ENCODE data around the gene KCNK1. TPM values are rescaled to one million over a fixed set of nuclear protein-coding genes. Genes with fewer than 3 reads are reported as not detected.

KCNK1 gene
- total RNA-seq, 2 donors from 2014 or later, result 3.2 to 6.3 TPM

DNA sequence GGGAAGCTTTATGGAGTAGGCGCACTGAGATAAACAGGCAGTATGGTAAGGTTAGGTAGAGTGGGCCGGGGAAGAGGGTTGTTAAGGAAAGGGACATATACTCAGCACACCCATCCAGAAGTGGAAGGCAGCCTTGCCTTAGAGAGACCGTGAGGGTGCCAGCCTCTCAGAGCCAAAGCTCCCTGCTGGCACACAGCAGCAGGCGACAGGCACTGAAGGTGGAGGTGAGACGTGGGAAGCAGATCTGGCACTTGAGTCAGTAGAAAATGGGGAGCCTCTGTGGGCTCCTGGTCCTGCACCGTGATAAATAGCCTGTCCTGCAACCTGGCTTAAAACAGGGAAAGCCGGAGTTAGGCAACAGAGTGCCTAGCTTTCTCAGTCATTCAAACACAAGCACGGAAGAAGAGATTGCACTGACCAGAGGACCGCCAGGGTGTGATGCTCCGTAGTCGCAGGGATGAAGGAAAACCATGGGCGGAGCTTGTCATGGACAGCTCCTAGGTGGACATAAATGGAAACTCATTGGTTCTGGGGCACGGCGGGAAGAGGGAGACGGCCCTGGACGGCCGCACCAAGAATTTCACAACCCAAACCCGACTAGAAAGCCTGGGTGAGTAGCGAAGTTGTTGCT is 15.5 kb downstream of the KCNK1 start:
- intact Hi-C loops (cut with DNase I), result no loop called here
- DNase-seq (ENCODE audit: low spot score), result no peak

DNA sequence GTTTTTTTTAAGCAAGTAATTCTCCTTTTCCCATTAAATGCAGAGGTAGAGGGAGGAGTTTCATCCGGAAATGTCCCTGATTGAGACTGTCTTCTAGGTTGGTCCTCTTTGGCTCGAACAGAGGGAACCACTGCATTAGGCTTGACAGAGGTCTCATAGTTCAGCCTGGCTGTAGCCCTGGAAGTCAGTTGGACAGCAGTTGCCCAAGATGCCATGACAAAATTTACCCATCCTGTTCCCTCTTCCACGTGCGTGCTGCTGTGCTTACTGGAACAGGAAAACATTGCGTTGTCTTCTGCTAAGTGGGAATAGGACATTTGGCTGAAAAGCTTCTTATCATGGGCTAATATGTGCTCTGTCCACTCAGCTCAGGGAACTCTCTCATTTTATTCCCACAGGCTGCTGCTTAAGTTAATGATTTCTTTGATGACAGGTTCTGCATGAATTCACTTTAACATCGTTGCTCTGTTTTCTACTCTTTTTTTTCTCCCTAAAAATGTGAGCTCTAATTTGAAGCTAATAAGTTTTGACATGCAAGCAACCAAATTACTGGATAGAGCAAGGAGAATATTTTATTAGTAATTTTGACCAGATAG is 18.0 kb downstream of the KCNK1 start:
- intact Hi-C loops (cut with DNase I), result no loop called here
- no peak for DNase-seq (ENCODE audit: low spot score)

DNA sequence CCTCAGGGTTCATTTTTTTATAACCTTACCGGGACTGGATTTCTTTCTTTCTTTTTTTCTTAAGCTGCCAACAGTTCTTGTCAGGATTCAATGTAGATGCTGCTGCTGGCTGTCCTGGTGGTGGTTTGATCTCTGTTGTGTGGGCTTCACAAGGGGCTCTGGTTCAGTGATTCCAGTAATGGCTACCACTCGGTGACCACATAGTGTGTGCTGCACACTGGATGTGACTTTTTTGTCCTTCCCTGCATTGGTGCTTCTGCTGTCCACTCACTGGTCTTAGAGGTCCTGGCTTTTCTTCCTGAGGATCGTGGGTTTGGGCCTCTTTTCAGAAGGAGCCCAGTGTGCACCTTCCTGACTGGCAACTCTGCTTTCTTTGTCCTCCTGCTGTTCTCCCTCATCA is 18.5 kb downstream of the KCNK1 start:
- no peak for DNase-seq (ENCODE audit: low spot score)
- intact Hi-C loops (cut with DNase I), result no loop called here

DNA sequence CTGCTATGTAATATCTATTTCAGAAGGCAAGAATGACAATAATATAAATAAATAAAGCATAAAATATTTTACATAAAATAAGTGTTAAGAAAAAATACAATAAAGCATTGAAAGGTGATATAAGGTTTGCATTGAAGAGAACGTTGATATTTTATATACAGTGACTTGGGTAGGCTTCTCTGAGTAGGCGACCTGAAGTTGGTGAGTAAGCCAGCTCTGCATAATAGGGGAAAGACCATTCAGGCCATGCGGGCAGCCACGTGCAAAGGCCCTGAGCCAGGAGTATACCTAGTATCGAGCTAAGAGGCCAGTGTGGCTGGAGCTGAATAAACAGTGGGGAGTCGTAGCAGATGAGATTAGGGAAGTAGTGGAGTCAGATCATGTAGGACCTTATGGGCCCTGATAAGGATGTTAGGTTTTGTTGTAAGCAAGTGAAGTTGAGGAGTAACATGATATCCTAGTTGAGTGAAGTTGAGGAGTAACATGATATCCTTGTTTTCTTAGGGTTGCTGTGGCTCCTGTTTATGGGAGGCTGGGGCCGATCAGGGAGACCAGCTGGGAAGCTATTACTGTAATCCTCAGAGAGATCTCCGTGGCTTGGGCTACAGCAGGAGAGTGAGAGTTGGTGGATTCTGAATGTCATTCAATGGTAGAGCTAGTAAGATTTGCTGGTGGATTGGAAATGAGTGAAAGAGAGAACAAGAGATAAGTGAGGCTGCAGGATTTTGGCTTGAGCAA is 22.0 kb downstream of the KCNK1 start:
- intact Hi-C loops (cut with DNase I), result no loop called here
- no peak for DNase-seq (ENCODE audit: low spot score)

GRCh38 chr1:233636503-233636877 is 22.6 kb downstream of the KCNK1 start:
- intact Hi-C loops (cut with DNase I), result no loop called here
- DNase-seq (ENCODE audit: low spot score), result no peak

- intact Hi-C loops (cut with DNase I), result no loop called here
- DNase-seq (ENCODE audit: low spot score), result no peak
These were observed 24.6 kb downstream of the KCNK1 start for GRCh38 chr1:233638513-233638912.

DNA sequence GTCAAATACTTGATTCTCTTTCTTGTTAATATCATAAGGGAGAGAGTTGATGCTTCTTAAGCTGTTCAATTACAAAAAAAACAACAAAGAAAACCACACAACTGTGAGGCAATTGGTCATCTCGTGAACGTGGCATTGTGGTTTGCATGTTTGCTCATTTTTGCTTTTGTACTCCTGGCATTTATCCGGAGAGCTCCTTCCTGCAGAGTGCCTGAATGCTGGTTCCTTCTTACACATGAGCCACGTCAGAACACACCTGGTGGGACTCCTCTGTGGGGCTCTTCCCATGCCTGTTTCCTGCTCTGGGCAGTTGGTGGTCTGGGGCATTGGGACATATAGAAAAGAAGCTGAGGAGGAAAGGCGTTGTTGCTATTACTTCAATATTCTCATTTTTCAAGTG is 25.7 kb downstream of the KCNK1 start:
- intact Hi-C loops (cut with DNase I), result loop anchor here in 1 of 2 donors (5.0 kb wide), 1 partner anchor 727 kb away; no protein-coding TSS in a partner anchor
- no peak for DNase-seq (ENCODE audit: low spot score)

DNA sequence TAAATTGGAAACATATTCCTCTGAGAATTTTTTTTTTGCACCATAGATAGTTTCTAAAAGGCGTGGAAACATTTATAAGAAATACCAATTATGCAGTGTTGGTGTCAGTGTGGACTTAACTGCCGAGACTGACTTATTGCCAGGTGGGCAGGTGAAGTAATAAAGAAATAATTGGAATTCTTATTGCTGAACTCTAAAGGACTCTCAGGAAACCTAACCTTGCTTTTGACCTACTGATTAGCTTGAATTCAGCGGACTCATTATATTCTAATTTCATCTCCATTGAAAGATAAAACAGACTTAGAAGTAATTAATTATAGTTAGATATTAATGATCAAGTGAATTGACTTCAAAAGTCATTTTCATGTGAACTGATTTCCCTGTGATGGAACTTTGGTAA is 26.3 kb downstream of the KCNK1 start:
- DNase-seq (ENCODE audit: low spot score), result no peak
- intact Hi-C loops (cut with DNase I), result loop anchor here in 1 of 2 donors (5.0 kb wide), 1 partner anchor 728 kb away; no protein-coding TSS in a partner anchor

- intact Hi-C loops (cut with DNase I), result loop anchor here in 1 of 2 donors (5.0 kb wide), 1 partner anchor 729 kb away; no protein-coding TSS in a partner anchor
- DNase-seq (ENCODE audit: low spot score), result no peak
These were observed 27.1 kb downstream of the KCNK1 start for GRCh38 chr1:233641029-233641428.

DNA sequence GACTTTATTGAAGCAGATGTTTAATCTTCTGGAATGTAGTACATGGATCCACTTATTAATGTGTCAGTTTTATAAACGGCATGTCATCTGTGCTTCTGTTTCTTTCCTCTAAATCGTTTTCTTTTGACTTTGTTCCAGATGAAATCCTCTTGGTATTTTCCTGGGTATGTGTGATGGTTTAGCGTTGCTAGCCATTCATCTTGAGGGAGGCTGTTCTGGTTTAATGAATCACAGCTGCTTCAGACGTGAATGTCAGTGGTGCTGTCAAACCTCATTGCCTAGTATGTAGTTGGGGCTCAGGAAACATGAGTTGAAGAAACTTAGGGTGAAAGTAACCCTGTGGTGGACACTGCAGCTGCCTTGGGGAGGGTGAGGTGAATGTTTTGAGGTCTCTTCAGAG is 33.2 kb downstream of the KCNK1 start:
- no peak for DNase-seq (ENCODE audit: low spot score)
- intact Hi-C loops (cut with DNase I), result no loop called here

GRCh38 chr1:233647636-233648035 is 33.7 kb downstream of the KCNK1 start:
- DNase-seq (ENCODE audit: low spot score), result no peak
- intact Hi-C loops (cut with DNase I), result no loop called here

GRCh38 chr1:233651061-233651460 is 37.2 kb downstream of the KCNK1 start:
- DNase-seq (ENCODE audit: low spot score), result no peak
- intact Hi-C loops (cut with DNase I), result no loop called here

GRCh38 chr1:233651563-233652233 is 37.8 kb downstream of the KCNK1 start:
- DNase-seq (ENCODE audit: low spot score), result no peak
- intact Hi-C loops (cut with DNase I), result no loop called here

- intact Hi-C loops (cut with DNase I), result no loop called here
- DNase-seq (ENCODE audit: low spot score), result no peak
These were observed 38.6 kb downstream of the KCNK1 start for GRCh38 chr1:233652526-233652925.

DNA sequence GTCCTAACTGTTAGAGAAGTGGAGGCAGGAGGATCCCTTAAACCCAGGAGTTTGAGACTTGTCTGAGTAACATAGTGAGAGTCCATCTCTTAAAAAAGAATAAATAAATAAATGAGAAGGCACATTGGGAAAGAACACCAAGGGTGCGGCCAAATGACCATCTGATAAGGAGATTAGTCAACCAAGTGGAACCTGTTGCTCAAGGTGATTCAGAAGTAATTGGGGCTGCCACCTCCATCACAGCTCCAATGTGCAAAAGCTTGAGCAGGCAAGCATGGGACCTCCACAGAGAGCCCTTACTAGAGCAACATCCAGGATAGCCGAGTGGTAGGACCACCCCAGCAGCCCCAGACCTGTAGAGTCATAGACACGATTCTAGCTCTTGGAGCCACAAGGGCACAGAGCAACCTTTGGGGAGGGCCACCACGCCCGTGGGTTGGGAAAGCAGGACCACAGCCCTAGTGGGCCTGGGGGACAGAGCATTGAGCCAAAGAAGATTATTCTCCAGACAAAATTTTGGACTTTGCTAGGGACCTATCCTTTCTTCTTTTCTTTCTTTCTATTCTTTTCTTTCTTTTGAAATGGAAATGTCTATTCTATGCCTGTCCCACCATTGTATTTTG is 40.9 kb downstream of the KCNK1 start:
- intact Hi-C loops (cut with DNase I), result no loop called here
- DNase-seq (ENCODE audit: low spot score), result no peak

DNA sequence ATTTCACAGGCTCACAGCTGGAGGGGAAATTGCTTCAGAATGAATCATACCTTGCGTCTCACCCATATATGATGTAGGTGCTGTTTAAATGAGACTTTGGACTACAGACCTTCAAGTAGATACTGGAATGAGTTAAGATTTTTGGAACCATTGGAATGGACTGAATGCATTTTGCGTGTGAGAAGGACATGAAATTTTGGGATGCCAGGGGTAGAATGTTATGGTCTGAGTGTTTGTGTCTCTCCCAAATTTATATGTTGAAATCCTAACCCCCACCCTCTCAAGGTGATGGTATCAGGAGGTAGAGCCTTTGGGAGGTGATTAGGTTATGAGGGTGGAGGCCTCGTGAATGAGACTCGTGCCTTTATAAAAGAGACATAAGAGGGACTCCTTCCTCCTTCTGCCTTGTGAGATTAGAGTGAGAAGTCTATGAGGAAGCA is 41.4 kb downstream of the KCNK1 start:
- intact Hi-C loops (cut with DNase I), result no loop called here
- no peak for DNase-seq (ENCODE audit: low spot score)

- intact Hi-C loops (cut with DNase I), result no loop called here
These were observed 42.2 kb downstream of the KCNK1 start for GRCh38 chr1:233656032-233656635.

GRCh38 chr1:233656687-233657086 is 42.8 kb downstream of the KCNK1 start:
- intact Hi-C loops (cut with DNase I), result no loop called here
- DNase-seq (ENCODE audit: low spot score), result no peak

More at GRCh38 chr1:233656032-233656635, 42.2 kb downstream of the KCNK1 start:
- no peak for DNase-seq (ENCODE audit: low spot score)

DNA sequence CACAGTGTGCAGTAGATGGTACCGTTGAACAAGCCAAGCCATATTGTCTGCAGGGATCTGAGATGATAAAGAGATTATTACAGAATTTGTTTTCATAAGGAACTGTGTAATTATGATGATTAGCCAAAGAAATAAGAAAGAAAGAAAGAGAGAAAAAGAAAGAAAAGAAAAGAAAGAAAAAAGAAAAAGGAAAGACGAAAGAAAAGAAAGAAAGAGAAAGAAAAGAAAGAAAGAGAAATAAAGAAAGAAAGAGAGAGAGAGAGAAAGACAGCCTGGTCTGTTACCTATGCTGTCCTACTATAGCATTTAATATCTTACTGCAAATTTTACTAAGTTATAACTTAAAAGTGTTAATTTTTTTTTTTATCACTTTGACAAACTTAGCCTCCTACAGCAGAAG is 43.6 kb downstream of the KCNK1 start:
- DNase-seq (ENCODE audit: low spot score), result no peak
- intact Hi-C loops (cut with DNase I), result no loop called here

Measured in posterior vena cava (tissue), 2 donors.